Renal cortical epithelial cell (primary cell): ENCODE measurements around the gene SSTR3. TPM values are rescaled to one million over a fixed set of nuclear protein-coding genes. Genes with fewer than 3 reads are reported as not detected.

Source experiments
- DNase-seq: peaks from one replicate; pipeline ENCODE4 v3.0.0-alpha.2; 2011; ENCODE audit warnings: low read depth
- total RNA-seq: library from RNA; depleted of rRNA; stranded (reverse); fragments of >200 nt; gene quantifications from 2 replicates; pipeline ENCODE4 v1.2.3, GENCODE V29; 2014

The SSTR3 gene
- total RNA-seq, 1 donor from 2014 or later = 0.05 TPM

DNA sequence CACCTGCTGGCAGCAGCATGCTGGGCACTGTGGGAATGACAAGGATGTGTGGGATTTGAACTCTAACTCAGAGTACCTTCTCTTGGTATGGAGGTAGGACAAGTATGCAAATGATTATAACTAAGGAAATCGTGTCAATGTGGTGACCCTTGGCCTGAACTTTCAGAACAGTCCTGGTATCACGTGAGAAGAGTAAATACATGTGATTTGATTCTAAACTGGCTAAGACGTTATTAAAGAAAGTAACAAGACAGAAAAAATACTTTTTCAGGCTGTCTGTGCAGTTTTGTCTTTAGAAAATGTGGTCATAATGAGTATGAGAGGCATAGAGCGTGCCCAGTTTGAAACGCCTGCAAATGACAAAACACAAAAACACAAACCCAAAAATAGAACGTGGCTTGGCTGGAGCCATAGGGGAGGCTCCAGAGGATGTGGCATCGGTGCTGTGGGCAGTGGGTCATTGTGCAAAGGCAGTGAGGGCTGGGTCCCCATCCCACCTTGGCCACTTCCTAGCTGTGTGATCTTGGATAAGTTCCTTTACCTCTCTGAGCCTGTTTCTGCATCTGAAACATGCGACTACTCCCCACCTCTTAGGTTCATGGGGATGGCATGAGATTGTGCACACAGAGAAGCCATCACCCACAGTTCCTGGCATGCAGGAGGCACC, 44.2 kb downstream of the SSTR3 start:
- no peak for DNase-seq

DNA sequence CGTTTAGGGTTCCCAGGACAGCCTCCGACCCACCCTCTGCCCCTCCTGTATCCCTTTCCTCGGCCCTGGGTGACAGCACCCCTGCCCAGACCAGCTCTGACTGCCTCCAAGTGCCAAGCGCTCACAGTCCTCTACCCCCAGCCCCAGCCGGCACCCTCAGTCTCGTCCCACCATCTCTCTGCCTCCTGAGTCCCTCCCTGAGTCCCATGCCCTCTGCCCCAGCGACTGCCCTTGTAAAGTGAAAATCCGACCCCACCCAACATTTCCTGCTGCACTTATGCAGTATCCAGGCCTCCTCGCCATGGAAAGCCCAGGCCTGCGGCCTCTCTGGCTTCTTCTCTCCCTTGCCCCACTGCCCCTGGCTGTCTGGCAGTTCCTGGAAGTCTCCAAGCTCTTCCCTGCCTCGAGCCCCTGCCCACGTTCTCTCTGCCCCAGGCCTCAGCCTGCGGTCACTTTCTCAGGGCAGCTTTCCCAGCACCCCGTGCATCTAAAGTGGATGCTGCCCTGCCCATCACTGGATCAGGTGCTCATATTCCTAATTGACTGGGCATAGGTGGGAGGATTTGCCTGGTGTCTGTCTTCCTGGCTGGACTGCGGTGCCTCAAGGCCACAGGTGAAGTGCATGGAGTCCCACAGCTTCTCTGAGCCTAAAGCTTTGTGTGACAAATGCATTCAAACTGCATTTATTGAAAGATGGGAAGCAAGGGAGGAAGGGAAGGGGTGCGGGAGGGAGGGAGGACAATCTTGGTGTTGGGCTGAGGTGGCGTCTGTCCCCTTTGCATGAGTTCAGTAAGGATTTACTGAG, 44.9 kb downstream of the SSTR3 start:
- DNase-seq = no peak

- peak; percentile 43 for DNase-seq
These were observed 45.6 kb downstream of the SSTR3 start for GRCh38 chr22:37166675-37167066.

GRCh38 chr22:37165940-37166674, 46.2 kb downstream of the SSTR3 start:
- no peak for DNase-seq

- DNase-seq = no peak
These were observed 47.2 kb downstream of the SSTR3 start for GRCh38 chr22:37165066-37165465.

- DNase-seq = no peak
These were observed 47.8 kb downstream of the SSTR3 start for GRCh38 chr22:37164505-37164887.

DNA sequence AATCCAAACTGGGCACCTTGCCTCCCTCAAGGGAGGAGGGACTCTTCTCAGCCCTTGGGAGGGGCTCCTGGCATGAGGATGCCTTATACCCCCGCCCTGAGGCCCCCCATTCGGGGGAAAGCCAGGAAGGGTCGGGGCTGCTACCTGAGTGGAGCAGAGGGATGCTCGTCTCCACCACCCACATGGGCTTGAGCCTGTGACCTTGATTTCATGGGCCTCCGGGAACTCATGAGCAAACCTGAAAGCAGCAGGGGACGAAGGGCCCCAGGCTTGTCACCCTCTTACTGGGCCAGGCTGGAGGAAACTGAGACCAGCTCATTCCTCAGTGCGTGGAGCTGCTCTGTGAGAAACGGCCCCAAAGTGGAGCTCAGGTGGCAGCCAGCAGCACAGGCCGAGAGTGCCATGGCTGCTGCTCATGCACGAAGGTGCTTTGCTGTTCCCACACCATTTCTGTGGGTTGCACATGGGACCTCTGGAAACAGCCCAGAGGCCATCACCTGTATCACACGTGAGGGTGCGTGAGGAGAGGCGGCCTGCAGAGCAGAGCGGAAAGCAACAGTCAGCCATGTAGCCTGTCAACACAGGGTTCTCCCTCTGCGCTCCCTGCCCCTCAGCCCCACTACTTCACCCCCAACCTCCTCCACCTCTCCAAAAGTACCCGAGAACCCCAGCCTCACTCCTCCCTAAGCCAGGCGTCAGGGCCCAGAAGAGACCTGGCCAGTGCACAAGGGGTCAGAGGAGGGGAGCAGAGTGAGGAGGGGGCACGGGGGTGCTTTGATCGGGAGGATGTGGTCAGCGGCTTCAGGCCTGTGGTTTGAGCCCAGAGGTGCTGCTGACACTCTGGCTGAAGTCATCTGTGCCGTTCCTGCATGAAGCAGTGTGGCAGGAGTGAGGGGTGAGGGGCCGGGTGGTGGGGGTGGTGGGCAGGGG, 48.4 kb downstream of the SSTR3 start:
- no peak for DNase-seq

- no peak for DNase-seq
These were observed 49.2 kb downstream of the SSTR3 start for GRCh38 chr22:37163096-37163489.

GRCh38 chr22:37162221-37163095, 49.8 kb downstream of the SSTR3 start:
- no peak for DNase-seq

DNA sequence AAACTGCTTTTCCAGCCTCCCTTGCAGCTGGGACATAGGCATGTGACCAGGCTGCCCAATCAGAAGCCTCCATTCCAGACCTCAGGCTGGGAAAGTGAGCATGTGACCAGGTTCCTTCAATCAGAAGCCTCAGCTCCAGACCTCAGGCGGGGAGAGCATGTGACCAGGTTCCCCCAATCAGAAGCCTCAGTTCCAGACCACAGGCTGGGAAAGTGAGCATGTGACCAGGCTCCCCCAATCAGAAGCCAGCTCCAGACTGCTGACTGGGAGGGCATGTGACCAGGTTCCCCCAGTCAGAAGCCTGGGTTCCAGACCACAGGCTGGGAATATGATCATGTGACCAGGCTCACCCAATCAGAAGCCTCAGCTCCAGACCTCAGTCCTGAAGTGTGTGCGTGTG, 50.8 kb downstream of the SSTR3 start:
- no peak for DNase-seq

DNA sequence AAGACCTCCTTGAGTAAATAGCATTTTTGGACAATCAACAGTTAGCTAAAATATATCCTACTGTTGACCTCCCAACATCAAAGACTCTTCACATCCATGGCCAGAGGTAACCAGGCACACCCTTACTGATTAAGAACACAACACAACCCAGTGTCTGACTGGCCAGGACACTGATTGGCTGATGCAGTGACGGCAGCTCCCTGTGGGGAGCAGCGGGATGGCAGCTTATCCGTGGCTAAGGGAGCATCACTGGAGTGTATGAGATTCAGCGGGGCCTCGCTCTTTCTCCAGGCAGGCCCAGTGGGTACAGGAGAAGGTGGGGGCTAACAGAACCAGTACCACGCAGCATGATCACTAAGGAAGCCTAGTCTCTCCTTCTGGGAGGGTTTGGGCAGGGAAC, 52.2 kb downstream of the SSTR3 start:
- DNase-seq = no peak

GRCh38 chr22:37158963-37159290, 53.4 kb downstream of the SSTR3 start:
- DNase-seq = no peak

DNA sequence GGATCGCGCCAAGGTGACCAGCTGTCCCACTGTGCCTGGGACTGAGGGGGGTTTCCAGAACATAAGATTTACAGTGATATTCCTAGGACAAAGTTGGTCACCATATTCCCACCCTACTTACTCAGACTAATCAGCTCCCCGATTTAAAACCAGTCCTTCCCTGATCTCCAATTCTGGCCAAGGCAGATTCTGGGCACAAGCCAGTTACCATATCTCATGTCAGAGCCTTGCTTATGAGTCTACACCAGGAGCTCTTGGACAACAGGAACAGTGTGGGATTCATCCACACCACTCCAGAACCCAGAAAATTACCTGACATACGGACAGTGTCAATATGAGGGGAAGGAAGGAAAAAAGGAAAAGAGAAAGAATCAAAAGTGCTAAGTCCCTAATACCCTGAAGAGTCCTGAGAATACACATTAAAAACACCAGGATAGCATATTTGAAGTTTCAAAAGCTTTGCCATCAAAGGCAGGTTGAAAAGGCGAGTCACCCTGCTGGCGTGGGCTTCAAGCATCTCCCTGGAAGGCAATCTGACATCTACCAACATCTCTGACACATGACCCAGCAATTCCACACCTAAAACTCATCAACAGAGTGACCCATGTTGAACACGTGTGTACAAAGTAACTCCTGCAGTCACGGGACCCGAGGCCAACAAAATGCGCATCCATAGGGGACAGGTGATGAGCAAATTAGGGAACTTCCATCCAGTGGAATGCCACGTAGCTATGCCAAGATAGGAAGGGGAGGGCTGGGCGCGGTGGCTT, 54.6 kb downstream of the SSTR3 start:
- DNase-seq = peak; percentile 33

- no peak for DNase-seq
These were observed 55.4 kb downstream of the SSTR3 start for GRCh38 chr22:37156686-37157435.

DNA sequence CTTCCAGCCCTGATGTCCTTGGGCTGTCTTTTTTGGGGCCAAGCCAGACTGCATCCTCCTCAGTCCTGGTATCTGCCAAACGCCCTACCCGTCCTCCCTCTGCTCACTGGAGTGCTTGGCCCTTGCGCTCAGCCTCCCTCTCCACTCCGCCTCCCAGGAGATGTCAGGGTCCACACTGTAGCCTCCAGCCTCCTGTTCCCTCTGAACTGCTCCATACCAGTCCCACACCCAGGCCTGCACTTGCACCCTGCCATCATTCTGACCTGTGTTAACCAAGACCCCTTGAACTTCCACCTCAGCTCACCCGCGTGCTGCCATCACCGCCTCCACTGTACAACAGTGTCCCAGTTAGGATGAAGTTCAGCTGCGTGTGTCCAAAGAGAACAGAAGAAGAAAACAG, 56.3 kb downstream of the SSTR3 start:
- DNase-seq = no peak

DNA sequence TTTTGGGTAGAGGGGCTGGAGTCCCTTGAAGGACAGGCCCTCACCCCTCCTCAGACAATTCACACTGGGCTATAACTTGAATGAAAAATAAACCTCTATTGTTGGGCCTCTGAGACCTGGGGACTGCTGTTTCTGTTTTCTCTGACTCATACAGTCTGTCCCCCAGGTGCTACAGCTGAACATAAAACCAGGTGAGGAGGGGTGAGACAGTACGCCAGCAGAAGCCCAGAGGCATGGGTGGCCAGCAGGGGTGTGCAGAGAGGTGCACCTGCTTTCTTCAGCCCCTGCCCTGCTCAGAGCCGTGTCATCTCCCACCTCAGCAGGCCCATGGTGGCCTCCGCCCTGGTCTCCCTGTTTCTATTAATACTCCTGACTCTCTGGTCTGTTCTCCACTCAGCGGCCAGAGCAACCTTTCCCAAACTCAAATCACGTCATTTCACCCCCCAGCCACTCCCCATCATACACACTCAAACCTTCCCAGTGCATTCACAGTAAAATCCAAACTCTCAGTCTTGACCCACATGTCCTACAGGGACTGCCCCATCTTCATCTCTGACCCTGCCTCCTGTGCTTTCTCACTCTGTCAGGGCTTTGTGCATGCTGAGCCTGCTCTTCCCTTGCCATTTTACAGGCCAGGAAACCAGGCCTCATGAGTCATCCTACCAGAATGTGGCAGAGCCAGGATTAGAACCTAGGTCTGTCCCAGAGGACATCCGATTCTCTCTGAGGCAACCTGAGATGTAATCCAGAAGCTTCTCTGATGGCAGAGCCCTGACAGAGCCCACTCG, 57.2 kb downstream of the SSTR3 start:
- no peak for DNase-seq
